ENCODE measurements around the gene CYBC1.
"Not testable (repeated sequence)": the region's sequence is repeated elsewhere in the genome, so short reads cannot be mapped to it uniquely, and the experiment has no call there.

Gene CYBC1

GRCh38 chr17:82412535-82413520 lies 37.7 kb downstream of the CYBC1 start:
- Histone ChIP-seq H3K4me2 (ENCODE audit: low read length) (no peak overlapping the region), H3K79me2 (ENCODE audit: control insufficient read depth, low read length) (peaks cover 6% of the 10 kb centered on the region), H3K4me1 (ENCODE audit: control insufficient read depth, low read length) (peaks cover 10% of the 10 kb centered on the region), H3K4me3 (ENCODE audit: low read length) (no peak overlapping the region), H4K20me1 (ENCODE audit: control insufficient read depth, insufficient read depth, low read depth, low read length) (peaks cover 8% of the 10 kb centered on the region), H3K9me3 (ENCODE audit: control insufficient read depth, insufficient read depth, low read length) (no peaks in the 10 kb centered on the region), H3K27ac (ENCODE audit: low read depth, low read length) (no peak overlapping the region), H3K9me2 (replicated peaks; ENCODE audit: control insufficient read depth, low read length) (no peaks in the 10 kb centered on the region), H3K36me3 (ENCODE audit: control insufficient read depth, low read length) (no peaks in the 10 kb centered on the region), H3F3A (ENCODE audit: control insufficient read depth, insufficient read depth) (no peaks in the 10 kb centered on the region), H3K27me3 (ENCODE audit: control insufficient read depth, low read length) (no peaks in the 10 kb centered on the region)
- TF ChIP-seq, protein P1, sequence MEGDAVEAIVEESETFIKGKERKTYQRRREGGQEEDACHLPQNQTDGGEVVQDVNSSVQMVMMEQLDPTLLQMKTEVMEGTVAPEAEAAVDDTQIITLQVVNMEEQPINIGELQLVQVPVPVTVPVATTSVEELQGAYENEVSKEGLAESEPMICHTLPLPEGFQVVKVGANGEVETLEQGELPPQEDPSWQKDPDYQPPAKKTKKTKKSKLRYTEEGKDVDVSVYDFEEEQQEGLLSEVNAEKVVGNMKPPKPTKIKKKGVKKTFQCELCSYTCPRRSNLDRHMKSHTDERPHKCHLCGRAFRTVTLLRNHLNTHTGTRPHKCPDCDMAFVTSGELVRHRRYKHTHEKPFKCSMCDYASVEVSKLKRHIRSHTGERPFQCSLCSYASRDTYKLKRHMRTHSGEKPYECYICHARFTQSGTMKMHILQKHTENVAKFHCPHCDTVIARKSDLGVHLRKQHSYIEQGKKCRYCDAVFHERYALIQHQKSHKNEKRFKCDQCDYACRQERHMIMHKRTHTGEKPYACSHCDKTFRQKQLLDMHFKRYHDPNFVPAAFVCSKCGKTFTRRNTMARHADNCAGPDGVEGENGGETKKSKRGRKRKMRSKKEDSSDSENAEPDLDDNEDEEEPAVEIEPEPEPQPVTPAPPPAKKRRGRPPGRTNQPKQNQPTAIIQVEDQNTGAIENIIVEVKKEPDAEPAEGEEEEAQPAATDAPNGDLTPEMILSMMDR (IDR thresholded peaks at IDR 0.05; ENCODE audit: low read depth, low read length, poor library complexity, severe bottlenecking), result no peak
- no peak for TF ChIP-seq EZH2phosphoT487 (IDR thresholded peaks at IDR 0.05; ENCODE audit: borderline replicate concordance, low read length)

DNA sequence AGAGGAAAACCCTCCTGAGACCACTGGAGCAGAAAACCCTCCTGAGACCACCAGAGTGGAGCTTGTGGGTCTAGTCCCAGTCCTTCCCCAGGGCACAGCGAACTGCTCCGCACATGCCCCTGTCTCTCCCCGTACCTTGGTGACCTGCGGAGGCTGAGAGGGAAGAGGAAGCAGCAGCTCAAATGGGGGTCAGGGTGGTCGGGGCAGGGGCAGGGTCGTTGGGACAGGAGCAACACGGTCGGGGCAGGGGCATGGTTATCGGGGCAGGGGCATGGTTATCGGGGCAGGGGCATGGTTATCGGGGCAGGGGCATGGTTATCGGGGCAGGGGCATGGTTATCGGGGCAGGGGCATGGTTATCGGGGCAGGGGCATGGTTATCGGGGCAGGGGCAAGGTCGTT lies 38.5 kb downstream of the CYBC1 start:
- not testable (repeated sequence) for H3K9me3 ChIP-seq (ENCODE audit: control insufficient read depth, insufficient read depth, low read length); H4K20me1 ChIP-seq (ENCODE audit: control insufficient read depth, insufficient read depth, low read depth, low read length); H3K4me3 ChIP-seq (ENCODE audit: low read length); H3K36me3 ChIP-seq (ENCODE audit: control insufficient read depth, low read length); H3K79me2 ChIP-seq (ENCODE audit: control insufficient read depth, low read length); H3K4me1 ChIP-seq (ENCODE audit: control insufficient read depth, low read length); H3K27ac ChIP-seq (ENCODE audit: low read depth, low read length); H3K27me3 ChIP-seq (ENCODE audit: control insufficient read depth, low read length); H3F3A ChIP-seq (ENCODE audit: control insufficient read depth, insufficient read depth); H3K4me2 ChIP-seq (ENCODE audit: low read length); H3K9me2 ChIP-seq (replicated peaks; ENCODE audit: control insufficient read depth, low read length)

- H3K4me1 ChIP-seq (ENCODE audit: control insufficient read depth, low read length), result peaks cover 7% of the 10 kb centered on the region; the same call in 1 of the 2 replicates
- H3K36me3 ChIP-seq (ENCODE audit: control insufficient read depth, low read length), result no peaks in the 10 kb centered on the region
- H3K9me2 ChIP-seq (replicated peaks; ENCODE audit: control insufficient read depth, low read length), result no peaks in the 10 kb centered on the region
- H3K4me3 ChIP-seq (ENCODE audit: low read length), result no peak overlapping the region
- H3K27me3 ChIP-seq (ENCODE audit: control insufficient read depth, low read length), result no peaks in the 10 kb centered on the region
- peaks cover 8% of the 10 kb centered on the region for H4K20me1 ChIP-seq (ENCODE audit: control insufficient read depth, insufficient read depth, low read depth, low read length)
- H3K27ac ChIP-seq (ENCODE audit: low read depth, low read length), result no peak overlapping the region
- no peaks in the 10 kb centered on the region for H3F3A ChIP-seq (ENCODE audit: control insufficient read depth, insufficient read depth)
- H3K9me3 ChIP-seq (ENCODE audit: control insufficient read depth, insufficient read depth, low read length), result no peaks in the 10 kb centered on the region
- TF ChIP-seq, protein P1 (IDR thresholded peaks at IDR 0.05; ENCODE audit: low read depth, low read length, poor library complexity, severe bottlenecking), result no peak
- no peak for TF ChIP-seq EZH2phosphoT487 (IDR thresholded peaks at IDR 0.05; ENCODE audit: borderline replicate concordance, low read length)
- H3K4me2 ChIP-seq (ENCODE audit: low read length), result no peak overlapping the region
- H3K79me2 ChIP-seq (ENCODE audit: control insufficient read depth, low read length), result 0 out of 2 replicates have a peak, but pooled peaks cover 2% of the 10 kb centered on the region
Observed at GRCh38 chr17:82411396-82412053, 39.0 kb downstream of the CYBC1 start.
